Dermis blood vessel endothelial cell (primary cell): ENCODE data around the gene ZNF415. TPM values are rescaled to one million over a fixed set of nuclear protein-coding genes. Genes with fewer than 3 reads are reported as not detected.
A peak's percentile ranks its signal among the peaks of the same experiment; 100 is the strongest.
"Not testable (repeated sequence)": the region's sequence is repeated elsewhere in the genome, so short reads cannot be mapped to it uniquely, and the experiment has no call there.

ENCODE experiments used
- DNase-seq: peaks from one replicate; pipeline ENCODE4 v3.0.0; 2010
- total RNA-seq: library from RNA; depleted of rRNA; stranded (reverse); fragments of >200 nt; gene quantifications from 2 replicates; pipeline ENCODE4 v1.2.3, GENCODE V29; 2014

Gene ZNF415
- total RNA-seq, 1 donor from 2014 or later = 1.9 TPM

DNA sequence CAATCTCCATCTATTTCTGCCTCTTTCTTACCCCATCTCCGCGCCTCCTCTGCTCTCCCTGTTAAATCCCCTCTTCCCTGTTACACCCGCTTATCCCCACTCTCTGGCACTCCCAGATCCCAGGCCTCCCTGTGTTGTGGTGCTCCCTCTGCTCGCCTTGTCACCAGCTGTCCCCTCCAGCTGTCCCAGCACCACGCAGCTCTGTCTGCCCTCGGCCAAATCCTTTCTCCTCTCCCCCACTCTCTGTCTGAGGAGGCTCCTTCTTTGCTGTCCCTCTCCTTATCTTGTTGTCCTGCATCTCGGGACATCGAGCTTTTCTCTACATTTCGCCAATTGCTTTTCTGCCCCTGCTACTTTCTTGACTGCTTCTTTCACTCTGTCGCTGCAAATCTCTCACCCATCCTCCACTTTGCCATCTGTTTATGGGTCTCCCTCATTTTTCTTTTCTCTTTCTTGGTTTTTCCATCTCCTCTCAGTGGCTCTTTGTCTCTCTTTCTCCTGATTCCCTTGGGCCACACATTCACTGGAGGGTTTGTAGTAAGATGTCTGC, 30.4 kb downstream of the ZNF415 start:
- no peak for DNase-seq

DNA sequence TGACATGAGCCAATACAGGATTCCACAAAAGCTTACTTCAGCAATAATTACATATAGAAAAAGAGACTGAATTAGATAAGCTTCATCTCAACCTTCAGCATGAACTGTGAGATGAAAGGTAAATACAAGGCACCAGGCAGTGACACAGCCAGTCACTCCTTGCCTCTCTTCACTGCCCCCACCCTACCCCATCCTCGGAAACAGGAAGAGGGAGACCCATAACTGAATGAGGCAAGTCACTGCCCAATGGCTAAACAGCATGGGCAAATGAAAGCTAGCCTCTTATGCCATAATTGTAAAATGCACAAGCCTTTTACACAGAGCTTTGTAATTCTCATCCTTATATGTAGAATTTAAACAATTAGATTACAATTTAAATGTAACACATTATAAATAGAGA, 31.2 kb downstream of the ZNF415 start:
- DNase-seq = peak; percentile 28

DNA sequence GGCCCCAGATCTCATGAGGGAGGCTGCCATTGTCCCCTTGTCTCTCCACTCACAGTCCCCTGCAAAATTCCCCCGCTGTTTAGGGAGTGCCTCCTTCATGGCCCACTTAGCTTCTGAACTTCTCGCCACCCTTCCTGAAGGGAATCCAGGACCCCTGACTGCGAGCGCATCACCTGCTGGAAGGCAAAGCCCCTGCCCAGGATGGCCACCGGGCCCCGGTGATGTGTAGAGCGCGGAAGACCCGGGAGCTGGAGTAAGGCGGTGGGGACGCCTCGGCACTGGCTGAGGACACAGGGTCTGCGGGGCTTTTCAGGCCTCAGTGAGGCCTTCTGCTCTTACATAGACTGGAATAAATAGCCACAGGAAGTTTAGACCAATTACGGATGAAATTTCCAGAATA, 34.1 kb downstream of the ZNF415 start:
- DNase-seq = not testable (repeated sequence)

DNA sequence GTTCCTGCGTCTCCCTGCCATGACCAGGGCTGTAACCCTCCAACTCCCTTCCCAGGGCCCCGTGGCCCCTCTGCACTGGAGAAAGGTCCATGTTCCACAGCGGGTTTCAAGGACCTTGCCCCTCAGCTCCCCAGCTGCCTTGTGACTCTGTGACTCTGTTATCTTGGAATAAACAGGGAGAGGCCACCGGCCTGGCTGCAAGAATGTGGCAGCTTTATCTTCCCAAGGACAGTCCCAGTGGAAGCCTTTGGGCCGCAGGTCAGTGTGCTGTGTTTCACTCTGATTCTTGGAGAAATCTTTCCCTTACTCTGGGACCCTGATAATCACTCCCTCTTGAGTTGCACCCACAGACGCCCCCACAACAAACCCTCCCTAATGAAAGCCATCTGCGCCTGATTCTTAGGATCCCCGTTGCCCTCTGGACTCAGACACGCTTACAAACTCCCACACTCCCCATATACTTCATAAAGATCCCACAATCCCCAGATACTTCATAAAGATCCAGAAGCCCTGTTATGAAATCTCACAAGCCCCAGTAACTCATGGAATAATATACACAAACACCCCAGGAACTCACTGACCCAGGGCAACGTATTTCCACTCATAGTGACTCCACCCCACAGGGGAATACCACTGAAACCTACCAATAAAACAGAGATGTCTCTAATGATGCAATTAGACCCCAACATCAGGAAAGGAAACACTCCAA, 35.6 kb downstream of the ZNF415 start:
- not testable (repeated sequence) for DNase-seq

DNA sequence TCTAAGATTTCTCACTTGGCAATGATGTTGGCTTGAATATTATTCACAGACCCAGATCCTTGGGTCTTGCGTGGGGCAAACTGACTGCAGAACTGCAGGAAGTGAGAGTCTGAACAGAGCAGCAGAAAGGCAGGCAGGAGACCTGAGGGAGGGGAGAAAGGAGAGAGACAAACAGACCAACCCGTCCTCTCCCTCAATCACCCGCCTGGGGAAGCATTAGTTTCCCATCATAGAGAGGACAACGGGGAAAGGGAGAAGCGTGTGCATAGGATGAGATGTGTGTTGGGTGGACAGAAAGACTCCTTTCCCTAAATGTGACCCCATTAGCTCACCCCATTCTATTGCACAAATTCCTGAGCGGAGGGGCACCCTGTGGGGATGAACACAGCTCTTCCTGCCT, 36.1 kb downstream of the ZNF415 start:
- not testable (repeated sequence) for DNase-seq

DNA sequence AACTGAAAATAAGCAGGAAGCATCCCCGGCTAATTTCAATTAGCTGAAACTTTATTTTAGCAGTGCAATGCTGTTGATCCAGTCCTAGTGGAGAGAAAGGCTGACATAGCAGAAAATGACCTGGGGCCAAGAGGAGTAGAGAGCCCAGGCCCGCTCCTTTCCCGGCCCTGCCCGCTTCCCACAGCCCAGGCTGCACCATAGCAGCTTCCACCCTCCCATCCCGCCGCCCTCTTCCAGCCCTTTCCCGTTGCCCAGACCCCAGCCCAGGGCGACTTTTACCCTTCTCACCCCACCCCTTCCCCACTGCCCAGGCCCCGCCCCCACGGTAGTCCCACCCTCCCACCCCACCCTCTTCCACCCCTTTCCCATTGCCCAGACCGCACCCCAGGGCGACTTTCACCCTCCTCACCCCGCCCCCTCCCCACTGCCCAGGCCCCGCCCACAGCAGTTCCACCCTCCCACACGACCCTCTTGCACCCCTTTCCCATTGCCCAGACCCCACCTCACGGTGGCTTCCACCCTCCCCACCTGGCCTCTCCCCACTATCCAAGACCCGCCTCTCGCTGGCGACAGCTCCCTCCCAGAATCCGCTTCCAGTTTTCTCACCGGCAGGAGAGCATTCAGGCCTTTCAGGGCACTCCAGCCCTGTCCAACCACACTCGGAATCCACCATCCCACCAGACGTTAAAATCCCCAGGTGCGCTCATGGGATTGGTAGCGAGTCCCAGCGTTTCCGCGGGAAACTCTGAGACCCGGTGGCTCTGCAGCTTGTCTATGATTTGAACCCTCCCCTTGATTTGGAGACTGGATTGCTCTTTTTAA, 37.7 kb downstream of the ZNF415 start:
- no peak for DNase-seq

DNA sequence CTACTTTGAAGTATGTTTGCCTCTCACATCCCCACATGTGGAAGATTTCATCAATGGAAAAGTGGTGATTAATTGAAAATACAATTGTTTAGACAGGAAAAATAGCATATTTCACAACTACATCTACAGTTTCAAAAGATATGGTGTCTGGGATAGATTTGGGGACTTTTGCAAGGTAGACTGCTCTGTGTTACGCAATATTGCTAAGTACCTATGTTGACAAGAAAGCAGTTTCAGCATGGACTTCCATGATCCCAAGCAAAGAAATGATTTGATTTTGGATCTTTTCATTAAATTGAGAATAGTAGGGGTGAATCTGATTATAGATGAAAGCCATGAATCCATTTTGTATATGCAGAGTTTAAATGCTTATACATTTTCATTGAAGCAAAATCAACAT, 40.0 kb downstream of the ZNF415 start:
- no peak for DNase-seq

DNA sequence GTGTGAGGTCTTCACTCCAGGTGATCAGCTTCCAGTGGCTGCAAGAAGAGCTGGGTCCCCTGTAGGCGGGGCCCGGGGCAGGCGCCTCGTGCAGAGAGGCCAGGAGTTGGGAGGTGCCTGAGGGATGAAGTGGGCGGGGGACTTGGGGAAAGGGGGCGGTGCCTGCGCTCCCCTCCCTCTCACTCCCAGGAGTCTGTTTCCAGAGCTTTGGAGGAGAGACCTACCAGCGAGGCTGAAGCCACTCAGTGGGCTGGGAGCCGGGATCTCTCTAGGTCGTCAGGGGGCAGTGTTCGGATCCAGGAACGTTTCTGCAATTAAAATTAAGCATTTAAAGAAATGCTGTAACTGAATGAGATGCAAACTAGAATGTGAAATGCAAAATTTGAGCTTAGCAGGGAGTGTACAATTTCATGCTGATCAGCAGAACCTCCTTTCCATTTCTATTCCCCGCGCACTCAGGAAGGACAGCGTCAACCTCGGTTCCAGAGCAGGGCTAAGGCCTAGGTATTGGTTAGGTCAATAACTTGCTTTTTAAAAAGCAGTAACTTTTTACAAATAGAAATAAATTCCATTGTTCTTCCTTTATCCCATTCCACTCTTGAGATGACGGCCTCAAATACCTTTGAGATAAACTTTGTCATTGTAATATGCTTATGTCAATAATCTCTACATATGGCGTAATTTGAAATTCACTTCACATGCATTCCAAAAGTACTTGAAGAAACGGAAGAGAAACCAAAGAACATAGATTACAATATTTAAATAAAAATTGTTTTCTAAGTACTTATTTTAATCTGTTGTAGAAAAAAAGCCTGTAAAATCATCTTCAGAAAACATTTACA, 41.1 kb downstream of the ZNF415 start:
- DNase-seq = no peak

DNA sequence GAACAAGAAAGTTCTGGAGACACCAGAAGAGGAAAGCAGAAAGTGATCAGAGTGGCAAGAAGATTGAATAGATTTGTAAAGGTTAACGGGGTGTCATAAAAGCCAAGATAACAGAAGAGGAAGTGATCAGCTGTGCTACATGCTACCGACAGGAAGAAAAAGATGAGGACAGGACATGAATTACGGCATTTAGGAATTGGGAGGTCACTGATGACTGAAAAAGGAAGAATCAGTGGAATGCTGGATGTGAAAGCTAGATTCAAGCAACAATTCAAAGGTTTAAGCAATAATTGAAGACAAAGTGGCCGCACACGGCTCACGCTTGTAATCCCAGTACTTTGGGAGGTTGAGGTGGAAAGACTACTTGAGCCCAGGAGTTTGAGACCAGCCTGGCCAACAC, 44.6 kb downstream of the ZNF415 start:
- DNase-seq = peak; percentile 66

DNA sequence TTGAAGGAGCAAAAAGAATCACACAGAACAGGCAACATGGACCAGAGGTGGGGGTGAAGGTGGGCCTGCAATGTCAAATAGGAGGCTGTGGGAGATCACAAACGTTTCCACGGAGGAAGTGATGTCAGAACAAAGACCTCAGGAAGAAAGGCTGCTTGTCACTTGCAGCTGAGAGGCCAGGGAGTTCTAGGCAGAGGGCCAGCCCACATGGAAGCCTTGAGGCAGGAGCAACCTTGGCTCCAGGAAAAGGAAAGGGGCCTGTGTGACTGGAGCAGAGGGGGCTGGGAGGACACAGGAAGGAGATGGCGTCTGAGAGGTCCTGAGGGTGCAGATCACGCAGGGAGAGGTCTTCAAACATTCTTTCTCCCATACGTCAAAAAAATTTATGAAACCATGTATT, 45.8 kb downstream of the ZNF415 start:
- peak; percentile 99 for DNase-seq

DNA sequence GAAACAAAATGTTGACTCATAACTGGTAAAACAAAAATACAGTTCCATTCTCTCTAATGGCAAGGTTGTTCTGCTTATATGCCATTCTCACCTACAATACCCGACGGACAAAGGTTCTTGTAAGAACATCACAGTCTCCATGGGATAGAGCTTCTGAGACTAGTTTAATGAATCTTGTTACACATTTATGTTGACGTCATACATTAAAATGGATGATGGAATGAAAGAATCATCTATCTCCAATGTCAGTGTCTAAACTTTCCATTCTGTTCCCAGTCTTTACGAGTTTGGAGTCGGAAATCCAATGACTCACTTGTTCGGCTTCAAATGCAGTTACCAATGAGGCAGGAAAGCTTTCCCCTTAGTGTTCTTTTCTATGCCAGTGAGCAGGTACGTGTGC, 47.2 kb downstream of the ZNF415 start:
- no peak for DNase-seq

DNA sequence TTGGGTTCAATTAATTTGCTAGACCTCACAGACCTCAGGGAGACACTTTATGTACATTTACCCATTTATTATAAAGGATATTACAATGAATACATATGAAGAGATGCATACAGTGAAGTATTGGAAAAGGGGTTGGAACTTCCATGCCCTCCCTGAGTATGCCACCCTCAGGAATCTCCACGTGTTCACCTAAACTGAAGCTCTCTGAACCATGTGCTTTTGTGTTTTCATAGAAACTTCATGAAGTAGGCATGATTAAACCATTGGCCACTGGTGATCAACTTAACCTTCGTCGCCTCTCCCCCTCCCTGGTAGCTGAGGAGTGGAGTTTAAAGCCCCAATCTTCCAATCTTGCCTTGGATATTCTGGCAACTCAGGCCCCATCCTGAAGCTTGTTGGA, 49.8 kb downstream of the ZNF415 start:
- DNase-seq = no peak

DNA sequence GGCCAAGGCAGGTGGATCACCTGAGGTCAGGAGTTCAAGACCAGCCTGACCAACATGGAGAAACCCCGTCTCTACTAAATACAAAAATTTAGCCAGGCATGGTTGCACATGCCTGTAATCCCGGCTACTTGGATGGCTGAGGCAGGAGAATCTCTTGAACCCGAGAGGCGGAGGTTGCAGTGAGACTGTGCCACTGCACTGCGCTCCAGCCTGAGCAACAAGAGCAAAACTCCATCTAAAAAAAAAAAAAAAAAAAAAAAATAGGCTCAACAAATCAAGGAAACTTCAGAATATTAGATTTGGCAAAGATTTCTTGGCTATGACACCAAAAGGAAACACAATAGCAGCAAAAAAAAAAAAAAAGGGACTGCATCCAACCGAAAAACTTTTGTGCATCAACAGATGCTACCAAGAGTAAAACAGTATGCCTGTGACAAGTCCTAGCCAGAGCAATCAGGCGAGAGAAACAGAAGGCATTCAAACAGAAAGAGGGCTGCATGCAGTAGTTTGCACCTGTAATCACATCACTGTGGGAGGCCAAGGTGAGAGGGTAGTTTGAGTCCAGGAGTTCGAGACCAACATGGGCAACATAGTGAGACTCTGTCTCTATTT, 53.3 kb downstream of the ZNF415 start:
- DNase-seq = peak; percentile 11

DNA sequence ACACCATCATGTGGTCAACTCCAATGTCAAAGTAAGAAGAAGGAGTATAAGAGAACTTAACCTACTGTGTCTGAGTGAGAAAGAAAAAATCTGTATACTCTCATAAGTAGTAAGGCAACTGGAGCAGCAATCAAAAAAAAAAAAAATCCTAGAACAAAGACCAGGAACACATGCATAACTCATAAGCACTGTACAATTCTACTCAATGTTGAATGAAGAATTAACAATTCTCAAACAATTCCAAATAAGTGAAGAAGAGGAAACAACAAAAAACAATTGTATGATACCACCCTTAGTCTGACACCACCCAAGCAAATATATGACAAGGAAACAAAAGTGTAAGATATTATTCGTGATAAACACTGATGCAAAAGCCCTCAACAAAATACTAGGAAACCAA, 54.0 kb downstream of the ZNF415 start:
- DNase-seq = no peak

DNA sequence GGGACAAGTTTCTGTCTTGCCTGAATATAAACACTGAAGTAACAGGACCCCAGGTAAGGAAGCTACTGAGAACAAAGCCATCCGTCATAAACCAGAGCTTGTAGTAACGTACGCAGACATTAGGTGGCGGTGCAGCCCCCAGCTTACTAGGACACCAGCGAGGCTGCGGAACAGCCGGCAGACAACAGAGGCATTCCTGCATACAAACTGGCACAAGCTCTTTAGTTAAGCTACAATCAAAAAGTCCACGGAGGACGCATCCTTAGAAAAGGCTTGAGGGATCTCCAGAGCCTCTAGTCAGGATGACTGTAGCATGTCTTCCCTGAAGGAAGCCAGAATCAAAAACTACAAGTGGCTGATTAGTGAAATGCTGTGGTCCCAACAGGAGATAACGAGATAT, 55.7 kb downstream of the ZNF415 start:
- peak; percentile 87 for DNase-seq

DNA sequence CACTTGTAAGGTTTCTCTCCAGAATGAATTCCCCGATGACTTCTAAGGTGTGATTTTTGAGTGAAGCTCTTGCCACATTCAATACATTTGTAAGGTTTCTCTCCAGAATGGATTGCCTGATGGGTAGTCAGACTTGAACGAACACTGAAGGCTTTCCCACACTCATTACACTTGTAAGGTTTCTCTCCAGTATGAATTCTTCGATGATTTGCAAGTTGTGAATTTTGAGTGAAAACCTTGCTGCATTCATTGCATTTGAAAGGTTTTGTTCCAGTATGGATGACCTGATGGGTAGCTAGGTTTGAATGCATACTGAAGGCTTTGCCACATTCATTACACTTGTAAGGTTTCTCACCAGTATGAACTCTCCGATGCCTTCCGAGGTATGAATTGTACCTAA, 63.9 kb downstream of the ZNF415 start:
- no peak for DNase-seq

DNA sequence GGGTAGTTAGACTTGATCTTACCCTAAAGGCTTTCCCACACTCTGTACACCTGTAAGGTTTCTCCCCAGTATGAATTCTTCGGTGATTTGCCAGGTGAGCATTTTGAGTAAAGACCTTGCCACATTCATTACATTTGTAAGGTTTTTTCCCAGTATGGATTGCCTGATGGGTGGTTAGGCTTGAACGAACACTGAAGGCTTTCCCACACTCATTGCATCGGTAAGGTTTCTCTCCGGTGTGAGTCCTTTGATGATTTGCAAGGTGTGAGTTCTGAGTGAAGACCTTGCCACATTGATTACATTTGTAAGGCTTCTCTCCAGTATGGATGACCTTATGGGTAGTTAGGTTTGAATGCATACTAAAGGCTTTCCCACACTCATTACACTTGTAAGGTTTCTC, 64.5 kb downstream of the ZNF415 start:
- DNase-seq = no peak

DNA sequence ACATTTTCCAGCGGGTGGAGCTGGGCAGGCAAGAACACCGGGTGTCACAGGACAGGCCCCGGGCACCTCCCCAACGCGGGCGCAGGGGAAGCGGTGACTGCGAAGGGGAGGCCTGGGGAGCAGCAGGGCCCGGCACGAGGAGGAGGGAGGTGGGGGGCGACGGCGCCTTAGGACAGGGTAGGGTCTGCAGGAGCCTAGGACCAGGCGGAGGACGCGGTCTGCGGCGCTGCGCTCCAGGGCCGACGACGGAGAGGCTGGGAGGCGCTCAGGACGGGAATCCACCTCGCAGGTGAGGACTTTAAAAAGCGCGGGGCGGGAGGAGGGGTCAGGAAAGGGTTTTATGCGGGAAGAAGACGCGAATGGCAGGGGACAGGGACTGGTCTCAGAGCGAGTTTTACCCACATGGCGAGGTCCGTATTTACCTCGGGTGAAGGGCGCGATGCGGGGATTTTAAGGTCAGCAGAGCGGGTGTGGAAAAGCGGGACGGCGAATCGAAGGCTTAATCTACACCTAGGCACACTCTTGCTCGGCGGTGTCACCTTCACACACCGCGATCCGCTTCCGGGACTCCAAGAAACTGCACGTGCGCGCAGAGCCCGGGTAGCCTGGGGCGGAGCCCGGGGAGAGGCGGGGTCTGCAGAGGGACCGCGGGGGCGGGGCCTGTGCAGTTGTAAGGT, 74.7 kb downstream of the ZNF415 start:
- peak; percentile 12 for DNase-seq
